Heart left ventricle (tissue), 16 donors: ENCODE results near the gene CR1. TPM values are rescaled to one million over a fixed set of nuclear protein-coding genes. Genes with fewer than 3 reads are reported as not detected.
"Not testable (repeated sequence)": the region's sequence is repeated elsewhere in the genome, so short reads cannot be mapped to it uniquely, and the experiment has no call there.

Experiments
- ATAC-seq, 4 donors: fragments of 200-7000 bp; cut with Tn5 transposase; one replicate each; pipeline ENCODE4 v1.9.1; 2020 to 2022; ENCODE audit warnings: moderate library complexity in 4 of 4, mild to moderate bottlenecking in 3 of 4, moderate number of reproducible peaks in 1 of 4
- DNase-seq, 5 donors: peaks; one replicate each; pipeline ENCODE4 v3.0.0-alpha.2; 2020
- H3K27ac ChIP-seq, 12 donors: fragments of 200-600 bp; sonication (generic) in 4 of 12; one replicate each; pipeline versions ENCODE4 v1.5.0 to v1.8.0; 2016 to 2022; ENCODE audit warnings: mild to moderate bottlenecking in 2 of 12
- H3K27me3 ChIP-seq, 9 donors: fragments of 200-600 bp; sonication (generic) in 2 of 9; one replicate each; pipeline versions ENCODE4 v1.5.1 to v1.8.0; 2016 to 2022; ENCODE audit warnings: mild to moderate bottlenecking in 3 of 9
- H3K36me3 ChIP-seq, 9 donors: fragments of 200-600 bp; sonication (generic) in 2 of 9; one replicate each; pipeline versions ENCODE4 v1.5.0 to v1.8.0; 2018 to 2022; ENCODE audit warnings: mild to moderate bottlenecking in 2 of 9
- H3K4me1 ChIP-seq, 12 donors: fragments of 200-600 bp; sonication (generic) in 4 of 12; one replicate each; pipeline versions ENCODE4 v1.5.0 to v1.8.0; 2016 to 2022; ENCODE audit warnings: mild to moderate bottlenecking in 3 of 12
- H3K4me3 ChIP-seq, 12 donors: fragments of 200-600 bp; sonication (generic) in 4 of 12; one replicate each; pipeline versions ENCODE4 v1.5.0 to v1.8.0; 2017 to 2022; ENCODE audit warnings: mild to moderate bottlenecking in 9 of 12, moderate library complexity in 4 of 12
- H3K9me3 ChIP-seq, 12 donors: fragments of 200-600 bp; sonication (generic) in 4 of 12; one replicate each; pipeline versions ENCODE4 v1.5.0 to v1.8.0; 2016 to 2022; ENCODE audit warnings: mild to moderate bottlenecking in 1 of 12
- CTCF ChIP-seq, 12 donors: fragments of 200-600 bp; sonication (generic) in 4 of 12; IDR thresholded peaks; one replicate each; pipeline versions ENCODE4 v1.5.0 to v1.8.0; 2018 to 2022; ENCODE audit warnings: antibody characterized with exemption in 12 of 12, mild to moderate bottlenecking in 5 of 12
- POLR2A ChIP-seq, 2 donors: fragments of 450-650 bp; IDR thresholded peaks; one replicate each; pipeline ENCODE4 v1.6.1; 2017; ENCODE audit warnings: antibody characterized with exemption in 2 of 2, mild to moderate bottlenecking in 2 of 2, moderate library complexity in 2 of 2
- WGBS, 4 donors: extraction: QIAGEN DNeasy Blood & Tissue Kit in 2 of 4; methylation state at CpG; one replicate each; pipeline versions ENCODE4 v1.1.5 to v1.1.7; 2013 to 2018; 5-methylcytosine and 5-hydroxymethylcytosine counted together
- intact Hi-C, 10 donors: fragments of 100-400 bp; cut with DNase I; formaldehyde crosslinking; loops; one replicate each; pipeline versions ENCODE4 v1.11.1 to v1.14.2; 2022
- polyA plus RNA-seq, 2 donors: library from polyadenylated mRNA; stranded (reverse); fragments of 200-250 nt; gene quantifications; one replicate each; pipeline ENCODE4 v1.2.3, GENCODE V29; 2013
- total RNA-seq, 9 donors: library from RNA; depleted of rRNA in 2 of 9; stranded (reverse); fragments of >200 nt in 2 of 9; fragmentation: NEBNext Ultra II Directional in 3 of 9; extraction: Animal tissue kit (Norgen Biotek cat#: 25700) in 3 of 9; gene quantifications; one replicate each; pipeline versions ENCODE4 v1.1.0 to v1.2.4, GENCODE V29; 2016 to 2023
- donor health status: ischemic (EF 13 %, LVEDD 7.1; RV severe dilation, severe dysfunction).
- donor health status: healthy with polysubstance abuse.
- donor health status: DM: no; HTN: yes; CAD: no.
- donor health status: DM: no; HTN: no; CAD: no.
- donor health status: ischemic (EF 25% LVEDD 6.9; RV normal size, moderate dysfunction).
- donor health status: ischemic (EF 25% LVEDD 5.7; RV mildly dilated, moderate dysfunction).
- donor health status: healthy.
- donor health status: DM: yes; HTN: yes; CAD: no.
- donor health status: ischemic (EF 35%, LVEDD 5.7; RV mildly dilated, moderate dysfunction).
- donor health status: nonischemic (EF 11% LVEDD 7.7; RV severe dilation, severe dysfunction).
- donor health status: DM: yes; HTN: yes; CAD: no.
- donor health status: PGD.
- donor health status: ischemic (EF 29% LVEDD 5.4; RV normal size, mild dysfunction).
- donor health status: nonischemic (EF 23%, LVEDD 6.1; RV moderate dilation, normal function).

The CR1 gene
- total and polyA plus RNA-seq, 11 donors = 0.19 to 43.0 (median 1.7) TPM

- no peak for ATAC-seq
- DNase-seq = no peak
- H3K36me3 ChIP-seq = no peaks in the 10 kb centered on the region
- H3K27me3 ChIP-seq = peaks cover 0 to 8% (median 0%) of the 10 kb centered on the region in 9 donors
- TF ChIP-seq CTCF (IDR thresholded peaks at IDR 0.05) (no peak), POLR2A (IDR thresholded peaks at IDR 0.05) (no peak)
- H3K9me3 ChIP-seq = peaks cover 0 to 3% (median 0%) of the 10 kb centered on the region in 12 donors
- H3K4me1 ChIP-seq = no peaks in the 10 kb centered on the region
- intact Hi-C loops = no loop called here
- H3K27ac ChIP-seq = no peak overlapping the region
- H3K4me3 ChIP-seq = no peak overlapping the region
- 65 to 81% (median 78%) methylated on average over 7 of the region's 7 CpGs for WGBS, 4 donors
These were observed 162.5 kb downstream of the CR1 start for GRCh38 chr1:207658408-207658807.

GRCh38 chr1:207658904-207659485 lies 163.0 kb downstream of the CR1 start:
- peaks cover 0 to 4% (median 0%) of the 10 kb centered on the region in 12 donors for H3K9me3 ChIP-seq
- no peaks in the 10 kb centered on the region for H3K36me3 ChIP-seq
- H3K4me1 ChIP-seq = no peaks in the 10 kb centered on the region
- ATAC-seq = no peak
- DNase-seq = no peak
- no peak overlapping the region for H3K4me3 ChIP-seq
- intact Hi-C loops = no loop called here
- H3K27me3 ChIP-seq = peaks cover 0 to 8% (median 0%) of the 10 kb centered on the region in 9 donors
- H3K27ac ChIP-seq = no peak overlapping the region
- 81 to 87% (median 84%) methylated on average over 7 to 9 of the region's 9 CpGs for WGBS, 4 donors
- TF ChIP-seq POLR2A (IDR thresholded peaks at IDR 0.05) = no peak
- no peak for TF ChIP-seq CTCF (IDR thresholded peaks at IDR 0.05)

GRCh38 chr1:207659545-207660153 lies 163.7 kb downstream of the CR1 start:
- intact Hi-C loops = no loop called here
- ATAC-seq (no peak), DNase-seq (no peak)
- no peaks in the 10 kb centered on the region for H3K4me1 ChIP-seq
- H3K4me3 ChIP-seq = no peak overlapping the region
- H3K36me3 ChIP-seq = no peaks in the 10 kb centered on the region
- peaks cover 0 to 8% (median 0%) of the 10 kb centered on the region in 9 donors for H3K27me3 ChIP-seq
- peaks cover 0 to 4% (median 0%) of the 10 kb centered on the region in 12 donors for H3K9me3 ChIP-seq
- TF ChIP-seq POLR2A (IDR thresholded peaks at IDR 0.05) = no peak
- TF ChIP-seq CTCF (IDR thresholded peaks at IDR 0.05) = no peak
- H3K27ac ChIP-seq = no peak overlapping the region
- 65 to 91% (median 71%) methylated on average over 2 to 10 of the region's 10 CpGs for whole genome bisulfite sequencing, 4 donors

- H3K36me3 ChIP-seq, H3K27ac ChIP-seq, DNase-seq, H3K4me3 ChIP-seq, intact Hi-C loops, H3K4me1 ChIP-seq, ATAC-seq, H3K9me3 ChIP-seq: not testable (repeated sequence)
- WGBS, 4 donors = 80 to 95% (median 87%) methylated on average over 1 to 2 of the region's 2 CpGs
- peaks cover 0 to 18% (median 0%) of the 10 kb centered on the region in 9 donors for H3K27me3 ChIP-seq
These were observed 165.5 kb downstream of the CR1 start for GRCh38 chr1:207661420-207661819.
